ENCODE results near the gene PAK6.

Gene PAK6

DNA sequence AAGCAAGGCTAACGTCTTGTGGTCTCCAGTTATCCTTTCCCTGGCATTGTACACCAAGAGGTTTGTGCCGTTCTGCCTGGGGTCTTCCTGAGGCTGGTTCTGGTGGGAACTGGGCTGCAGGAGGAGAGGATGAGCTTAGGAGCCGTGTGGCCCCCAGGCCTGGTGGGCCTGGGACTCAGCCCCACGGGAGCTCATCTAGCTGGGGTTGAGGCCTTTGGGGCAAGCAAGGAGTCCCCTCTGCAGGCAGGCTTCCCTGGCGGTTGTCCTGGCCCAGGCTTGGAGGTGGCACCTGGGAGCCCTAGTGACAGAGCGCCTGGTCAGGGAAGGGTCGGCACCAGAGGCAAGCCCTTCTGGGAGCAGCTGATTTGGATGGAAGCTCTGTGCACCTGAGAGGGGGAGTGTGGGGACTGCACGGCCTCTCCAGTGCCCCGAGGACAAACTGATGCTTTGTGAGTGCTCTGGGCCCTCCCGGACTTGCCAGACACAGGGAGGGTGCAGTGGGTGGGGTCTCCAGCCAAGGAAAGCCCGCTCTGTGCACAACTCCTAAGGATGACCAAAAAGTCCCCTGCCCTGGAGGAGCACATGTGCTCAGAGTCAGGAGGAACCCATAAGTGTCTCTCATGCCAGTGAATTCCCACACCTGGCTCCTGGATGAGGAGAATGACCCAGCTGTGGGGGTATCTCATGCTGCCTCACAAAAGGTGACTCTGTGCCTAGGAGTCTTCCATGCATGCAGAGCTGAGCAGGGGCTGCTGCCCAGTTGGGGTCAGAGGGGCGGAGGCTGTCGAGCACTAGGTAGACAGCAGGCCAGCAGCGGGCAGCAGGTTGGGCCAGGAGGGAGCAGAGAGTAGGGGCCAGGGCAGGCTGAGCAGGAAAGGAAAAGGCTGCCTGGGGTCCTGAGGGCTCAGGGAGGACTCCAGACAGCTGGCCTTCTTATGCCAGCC lies 2.7 kb downstream of the PAK6 start:
- no peak for DNase-seq (ENCODE audit: low read depth)

DNA sequence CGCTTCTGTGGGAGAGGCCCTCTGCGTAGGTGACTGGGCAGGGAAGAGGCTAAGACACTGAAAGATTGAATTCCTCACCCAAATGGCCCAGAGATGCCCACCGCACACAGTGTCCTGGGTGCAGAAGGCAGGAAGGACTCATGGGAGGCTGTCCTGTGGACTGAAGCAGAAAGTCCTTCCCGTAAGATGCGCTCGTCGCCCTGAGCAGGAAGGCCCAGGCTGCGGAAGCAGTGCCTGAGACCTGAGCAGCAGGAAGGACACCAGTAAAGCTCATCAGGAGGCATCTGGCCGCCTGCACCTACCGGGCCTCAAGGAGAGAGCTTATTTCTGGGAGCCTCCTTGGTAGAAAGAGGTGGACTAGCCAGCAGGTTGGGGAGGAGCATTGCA lies 3.3 kb downstream of the PAK6 start:
- no peak for DNase-seq (ENCODE audit: low read depth)

DNA sequence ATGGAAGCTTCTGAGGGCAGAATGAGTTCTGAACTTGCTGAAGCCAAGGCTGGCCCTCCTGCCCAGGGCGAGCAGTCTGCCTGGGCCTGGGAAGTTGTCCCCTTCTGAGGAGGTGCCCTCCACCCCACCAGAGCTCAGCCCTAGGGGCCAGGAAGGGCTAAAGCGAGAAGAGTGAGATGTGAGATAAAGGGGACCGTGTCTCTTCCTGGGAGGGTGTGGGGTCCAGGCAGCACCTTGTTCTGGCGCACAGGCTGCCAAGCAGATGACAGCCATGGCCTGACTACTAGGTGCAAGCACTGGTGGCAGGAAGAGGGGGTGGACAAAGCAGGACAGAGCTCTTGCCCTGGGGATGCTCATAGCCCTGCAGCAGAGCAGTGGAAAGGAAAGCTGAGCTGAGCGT lies 3.7 kb downstream of the PAK6 start:
- DNase-seq (ENCODE audit: low read depth): no peak

DNA sequence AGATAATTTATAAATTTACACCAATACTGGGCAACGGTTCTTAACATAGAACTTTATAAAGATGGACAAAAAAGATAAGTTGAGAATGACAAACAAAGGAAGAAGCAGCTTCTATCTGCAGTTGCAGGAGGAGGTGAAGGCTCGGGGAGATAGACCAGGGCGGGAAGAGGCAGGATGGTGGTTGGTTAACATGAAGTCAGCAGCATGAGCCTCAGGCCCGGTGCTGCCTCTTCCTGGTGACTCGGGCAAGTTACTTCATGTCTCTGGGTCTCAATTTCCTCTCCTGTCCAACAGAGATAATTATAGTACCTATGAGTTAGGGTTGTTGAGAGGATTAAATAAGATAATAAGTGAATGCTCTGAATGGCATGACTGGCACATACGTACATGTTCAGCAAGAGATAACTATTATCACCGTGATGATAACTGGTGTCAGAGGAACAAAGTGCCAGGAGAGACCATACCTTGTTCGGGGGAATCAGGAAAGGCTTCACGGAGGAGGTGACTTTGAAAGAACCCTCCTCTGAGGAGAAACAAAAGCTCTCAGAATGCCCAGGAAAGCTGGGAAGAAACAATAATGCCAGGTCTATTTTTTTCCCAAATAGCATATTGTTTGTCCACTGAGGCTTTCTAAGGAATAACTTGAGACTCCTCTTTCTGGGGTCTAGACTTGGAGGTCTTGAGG lies 4.4 kb downstream of the PAK6 start:
- DNase-seq (ENCODE audit: low read depth): no peak

DNA sequence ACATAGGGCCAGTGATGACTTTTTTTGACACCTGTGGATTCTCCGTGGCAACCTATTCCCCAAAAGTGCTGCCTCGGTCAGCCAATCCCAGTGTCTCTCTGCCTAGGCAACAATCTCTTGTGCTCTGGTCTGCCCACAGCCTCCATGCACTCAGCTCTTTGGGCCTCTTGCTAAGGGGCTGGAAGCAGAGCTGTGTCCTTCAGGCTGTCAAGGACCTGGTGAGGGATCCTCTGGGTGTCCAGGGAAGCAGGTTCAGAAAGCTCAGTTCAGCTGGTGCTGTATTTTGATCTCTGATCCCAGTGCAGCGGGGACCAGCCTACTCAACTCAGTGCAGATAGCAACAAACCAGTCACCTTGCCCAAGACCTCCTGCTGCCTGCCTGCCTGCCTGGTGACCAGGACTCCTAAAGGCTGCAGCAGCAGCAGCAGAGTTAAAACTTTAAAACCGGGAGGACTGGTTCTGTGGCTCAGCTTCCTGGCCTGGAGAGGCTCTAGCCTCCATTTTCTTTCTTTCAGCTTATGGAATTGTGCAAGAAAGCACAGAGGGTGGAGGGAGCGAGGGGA lies 6.2 kb downstream of the PAK6 start:
- no peak for DNase-seq (ENCODE audit: low read depth)

DNA sequence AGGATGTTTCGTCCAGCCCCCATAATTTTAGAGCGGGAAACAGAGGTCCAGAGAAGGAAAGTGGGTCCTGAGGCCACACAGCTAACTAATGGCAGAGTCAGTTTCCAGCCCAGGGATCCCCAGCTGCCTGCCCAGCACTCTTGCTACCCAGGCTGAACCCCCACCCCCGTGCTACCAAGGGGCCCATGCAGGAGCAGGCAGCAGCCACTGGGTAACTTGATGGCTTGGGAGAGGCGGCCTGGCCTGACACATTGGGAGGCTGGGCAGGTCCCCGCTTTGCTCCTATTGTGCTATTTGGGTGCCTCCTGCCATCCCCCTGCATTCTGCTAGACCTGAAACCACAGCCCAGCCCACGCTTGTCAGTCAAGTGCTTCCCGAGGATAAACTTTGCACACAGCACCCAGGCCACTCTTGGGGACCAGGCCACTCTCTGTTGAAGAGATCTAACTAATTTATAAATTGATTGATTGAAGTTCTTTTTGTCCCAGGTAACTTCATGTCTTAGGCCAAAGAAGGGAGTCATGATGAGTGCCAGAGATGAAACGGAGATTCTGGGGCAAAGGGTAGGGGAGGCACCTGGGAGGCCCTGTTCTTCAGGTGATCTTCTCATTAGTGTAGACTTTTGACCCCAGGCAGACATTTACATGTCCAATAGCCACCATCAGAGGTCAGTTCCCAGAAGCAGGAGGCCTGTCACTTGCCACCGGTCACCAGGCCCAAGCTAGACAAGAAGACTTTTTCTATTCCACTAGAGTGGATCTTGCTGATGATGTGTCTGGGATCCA lies 7.0 kb downstream of the PAK6 start:
- no peak for DNase-seq (ENCODE audit: low read depth)

DNA sequence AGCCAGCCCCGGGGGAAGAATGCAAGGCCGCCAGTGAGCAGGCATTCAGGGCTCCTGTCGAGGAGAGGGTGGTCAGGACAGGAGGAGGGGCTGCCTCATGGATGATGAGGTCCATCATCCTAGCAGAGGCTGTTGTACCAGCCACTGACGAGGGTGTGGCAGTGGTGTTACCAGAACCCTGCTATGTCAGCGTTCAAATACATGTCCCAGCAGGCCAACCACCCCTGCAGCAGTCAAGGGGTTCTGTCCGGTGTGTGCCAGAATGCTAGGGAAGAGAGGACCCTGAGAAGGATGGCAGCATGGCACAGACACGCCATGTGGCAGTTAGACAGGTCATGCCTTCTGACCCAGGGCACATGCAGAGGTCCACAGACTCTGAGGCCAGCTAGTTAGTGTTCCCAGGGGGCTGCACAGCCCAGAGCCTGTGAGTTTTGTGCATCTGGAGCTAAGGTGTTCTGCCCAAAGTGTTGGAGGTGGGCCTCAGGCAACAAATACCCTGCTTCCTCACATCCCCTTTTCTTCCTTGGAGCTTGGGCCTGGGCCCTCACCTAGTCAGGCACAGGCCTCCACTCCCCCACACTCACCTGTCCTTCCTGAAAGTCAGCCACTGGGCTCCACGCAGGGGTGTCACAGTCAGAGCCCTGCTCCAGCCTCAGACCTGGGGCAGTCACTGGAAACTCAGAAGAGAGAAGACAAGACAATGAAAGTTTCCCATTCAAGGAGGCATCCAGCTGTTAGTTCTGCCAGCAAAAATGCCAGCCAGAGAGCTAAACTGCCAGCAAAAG lies 7.8 kb downstream of the PAK6 start:
- no peak for DNase-seq (ENCODE audit: low read depth)

DNA sequence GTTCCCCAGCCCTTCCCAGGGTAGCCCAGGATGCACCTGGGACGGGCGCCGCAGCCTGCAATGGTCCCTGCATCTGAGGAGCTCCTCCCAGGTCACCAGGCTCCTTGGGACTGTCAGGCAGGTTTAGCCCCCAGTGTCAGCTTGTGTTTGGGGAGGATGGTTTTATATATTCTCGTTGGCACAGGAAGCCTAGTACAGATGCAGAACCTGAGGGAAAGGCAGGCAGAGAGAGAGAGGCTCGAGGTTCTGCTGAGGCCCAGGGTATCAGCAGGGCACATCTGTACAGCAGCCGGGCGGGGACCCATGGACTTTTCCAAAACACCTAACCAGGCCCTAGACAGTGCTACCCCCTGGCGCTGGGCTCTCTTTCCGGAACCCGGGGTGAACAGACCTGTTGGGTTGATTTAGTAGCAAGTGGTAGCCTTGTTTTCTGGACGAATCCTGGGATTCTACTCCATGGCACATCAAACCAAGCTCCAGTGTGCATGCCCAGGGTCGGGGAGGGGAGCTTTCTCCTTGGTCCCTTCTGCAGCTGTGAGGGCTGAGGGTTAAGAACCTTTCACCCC lies 8.6 kb downstream of the PAK6 start:
- DNase-seq (ENCODE audit: low read depth): no peak

DNA sequence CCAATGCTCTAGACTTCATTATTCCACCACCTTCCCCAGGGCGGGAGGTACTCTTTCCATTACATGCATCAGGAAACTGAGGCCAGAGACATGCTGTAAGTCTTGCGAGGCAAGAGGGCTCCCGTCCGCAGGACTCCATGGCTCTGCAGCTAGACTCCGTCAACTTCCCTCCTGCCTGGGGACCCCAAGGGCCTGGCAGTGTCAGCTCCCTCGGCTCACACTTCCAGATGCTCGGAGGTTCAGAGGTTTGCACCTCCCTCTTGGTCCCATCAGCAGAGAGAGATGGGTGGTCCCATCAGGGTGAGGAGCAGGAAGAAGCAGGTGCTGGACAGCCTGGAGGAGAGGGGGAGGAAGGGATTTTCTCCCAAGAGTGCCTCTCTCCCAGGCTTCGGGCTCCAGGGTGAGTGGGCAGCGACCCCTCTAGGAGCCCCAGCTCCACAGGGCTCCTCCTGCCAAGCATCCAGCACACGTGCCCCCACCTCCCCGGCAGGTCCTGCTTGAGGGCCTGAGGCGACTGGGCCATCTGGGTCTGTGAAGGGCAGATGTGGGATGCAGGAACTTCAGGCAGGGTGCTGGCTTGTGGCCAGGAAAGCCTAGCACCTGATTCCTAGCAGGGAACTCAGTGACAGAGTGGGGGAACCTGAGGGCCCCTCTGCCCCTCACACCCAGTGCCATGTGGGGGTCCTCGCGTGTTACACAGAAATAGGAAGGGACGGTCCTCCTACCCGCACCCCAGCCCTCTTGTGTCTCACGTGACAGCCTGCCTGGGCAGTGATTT lies 9.3 kb downstream of the PAK6 start:
- DNase-seq (ENCODE audit: low read depth): no peak

DNA sequence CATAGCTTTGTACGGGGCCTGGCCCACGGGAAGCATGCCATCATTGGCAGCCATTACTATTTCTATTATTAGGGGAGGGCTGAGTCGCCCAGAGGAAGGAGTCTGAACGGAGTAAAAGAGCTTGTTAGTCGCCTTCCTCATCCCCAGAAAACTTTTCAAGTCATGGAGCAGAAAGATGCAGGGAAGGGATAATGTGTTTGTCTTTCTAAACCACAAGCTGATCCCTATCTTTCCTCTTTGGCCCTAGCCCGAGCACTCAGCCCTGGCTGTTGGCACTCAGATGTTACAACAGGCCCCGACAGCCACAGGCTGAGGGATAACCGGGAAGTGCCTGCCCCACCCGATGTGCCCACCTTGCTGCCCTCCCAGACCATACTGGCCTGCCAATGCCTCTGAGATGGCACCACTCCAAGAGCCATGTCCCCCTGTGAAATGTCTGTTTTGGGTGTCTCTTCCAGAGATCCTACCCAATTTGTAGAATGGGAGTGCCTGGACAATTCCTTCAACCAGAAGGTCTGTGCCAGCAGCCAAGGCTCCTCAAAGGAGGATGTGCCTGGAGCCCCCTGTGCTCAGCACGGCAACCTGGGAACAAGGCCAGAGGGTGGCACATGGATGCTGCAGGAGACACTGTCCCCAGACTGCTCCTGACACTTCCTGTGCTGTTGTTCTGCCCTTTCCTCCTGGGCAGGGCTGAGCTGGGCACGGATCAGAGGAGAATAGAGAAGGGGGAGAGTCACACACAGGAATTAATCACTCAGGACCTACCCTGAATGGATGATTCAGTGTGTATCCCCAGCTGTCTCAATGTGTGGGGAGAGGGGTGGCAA lies 10.8 kb downstream of the PAK6 start:
- DNase-seq (ENCODE audit: low read depth): no peak

DNA sequence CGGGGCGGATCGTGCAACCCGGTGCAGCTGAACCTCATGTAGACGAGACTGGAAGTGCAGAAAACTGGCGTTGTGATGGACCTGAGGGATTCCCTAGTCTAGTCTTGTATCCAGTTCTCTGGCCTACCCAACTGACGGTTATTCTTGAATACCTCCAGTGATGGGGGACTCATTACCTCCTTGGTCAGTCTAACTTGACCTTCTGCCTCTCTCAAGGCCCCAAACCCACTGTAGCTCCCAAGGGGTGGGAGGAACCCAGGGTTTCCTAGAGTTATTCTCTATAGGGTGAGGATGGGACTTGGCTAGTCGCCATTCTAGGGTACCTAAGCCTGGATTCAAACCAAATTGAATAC lies 11.4 kb downstream of the PAK6 start:
- no peak for DNase-seq (ENCODE audit: low read depth)

DNA sequence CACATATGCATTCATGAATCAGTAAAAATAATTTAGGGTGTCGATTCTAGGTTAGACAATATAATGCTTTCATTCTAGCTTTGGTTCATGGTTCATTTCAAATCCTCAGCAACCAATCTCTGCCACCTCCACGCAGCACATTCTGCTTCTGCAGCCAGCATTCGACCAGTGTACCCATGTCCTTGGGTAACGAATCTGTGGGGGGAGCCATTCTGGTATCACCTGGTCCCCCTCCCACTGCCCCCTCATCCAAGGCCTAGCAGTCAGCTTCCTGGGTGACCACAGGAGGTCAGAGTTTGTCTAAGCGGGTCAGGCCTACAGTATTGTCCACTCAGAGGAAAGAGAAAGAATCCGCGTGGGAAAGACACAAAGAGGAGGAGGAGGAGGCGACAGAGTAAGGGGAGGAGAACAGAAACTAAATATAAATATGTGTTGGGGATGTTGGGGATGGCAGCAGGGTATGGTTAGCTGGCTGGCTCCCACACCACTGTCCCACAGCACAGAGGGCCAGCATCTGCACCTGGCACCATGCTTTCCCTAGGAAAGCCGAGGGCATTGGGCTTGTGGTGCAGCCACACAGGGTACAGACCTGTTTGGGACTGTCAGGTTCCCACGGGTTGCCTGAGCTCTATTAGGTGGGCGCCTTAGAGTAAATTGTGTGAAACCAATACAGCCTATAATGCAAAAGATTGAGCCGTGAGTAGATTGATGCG lies 12.1 kb downstream of the PAK6 start:
- no peak for DNase-seq (ENCODE audit: low read depth)

DNA sequence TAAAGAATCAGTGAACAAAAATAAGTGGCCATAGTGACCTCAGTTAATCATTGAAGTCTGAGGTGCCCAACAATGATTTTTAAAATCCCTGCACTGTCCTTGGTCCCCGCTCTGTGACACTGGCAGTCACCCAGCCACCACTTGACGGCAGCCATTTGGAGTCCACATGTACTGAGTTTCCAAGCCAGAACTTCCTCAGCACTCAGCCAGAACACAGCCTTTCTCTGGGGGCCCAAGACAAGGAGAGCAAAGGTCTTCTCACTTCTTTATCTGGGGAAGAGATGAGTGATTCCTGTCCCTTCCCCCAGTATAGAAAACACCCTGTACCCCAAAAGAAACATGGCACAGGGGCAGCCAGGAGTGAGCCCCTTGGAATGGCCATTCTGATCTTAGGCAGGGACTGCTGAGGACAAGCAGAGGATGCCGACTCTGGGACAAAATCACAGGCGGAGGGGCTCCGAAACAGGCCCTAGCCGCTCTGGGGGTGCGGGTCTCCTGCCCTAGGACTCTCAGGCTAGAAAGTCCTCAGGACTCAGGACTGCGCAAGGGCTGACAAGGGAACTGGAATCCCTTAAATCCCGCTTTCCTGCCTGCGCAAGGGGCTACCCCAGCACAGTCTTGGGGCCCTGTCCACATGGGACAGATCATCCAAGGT lies 12.8 kb downstream of the PAK6 start:
- DNase-seq (ENCODE audit: low read depth): no peak

DNA sequence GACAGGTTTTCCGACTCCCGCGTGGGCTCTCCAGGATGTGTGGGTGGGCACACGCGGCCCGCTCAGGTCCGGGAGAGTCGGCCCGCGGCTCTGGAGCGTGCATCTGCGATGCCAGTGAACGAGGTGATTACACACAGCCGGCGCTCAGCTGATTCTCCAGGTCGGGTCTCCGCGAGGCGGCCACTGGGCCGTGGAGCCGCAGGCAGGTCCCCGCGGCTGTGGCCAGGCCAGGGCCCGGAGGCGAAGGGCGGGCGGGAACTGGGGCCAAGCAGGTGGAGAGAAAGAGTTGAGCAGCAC lies 13.2 kb downstream of the PAK6 start:
- DNase-seq (ENCODE audit: low read depth): no peak

DNA sequence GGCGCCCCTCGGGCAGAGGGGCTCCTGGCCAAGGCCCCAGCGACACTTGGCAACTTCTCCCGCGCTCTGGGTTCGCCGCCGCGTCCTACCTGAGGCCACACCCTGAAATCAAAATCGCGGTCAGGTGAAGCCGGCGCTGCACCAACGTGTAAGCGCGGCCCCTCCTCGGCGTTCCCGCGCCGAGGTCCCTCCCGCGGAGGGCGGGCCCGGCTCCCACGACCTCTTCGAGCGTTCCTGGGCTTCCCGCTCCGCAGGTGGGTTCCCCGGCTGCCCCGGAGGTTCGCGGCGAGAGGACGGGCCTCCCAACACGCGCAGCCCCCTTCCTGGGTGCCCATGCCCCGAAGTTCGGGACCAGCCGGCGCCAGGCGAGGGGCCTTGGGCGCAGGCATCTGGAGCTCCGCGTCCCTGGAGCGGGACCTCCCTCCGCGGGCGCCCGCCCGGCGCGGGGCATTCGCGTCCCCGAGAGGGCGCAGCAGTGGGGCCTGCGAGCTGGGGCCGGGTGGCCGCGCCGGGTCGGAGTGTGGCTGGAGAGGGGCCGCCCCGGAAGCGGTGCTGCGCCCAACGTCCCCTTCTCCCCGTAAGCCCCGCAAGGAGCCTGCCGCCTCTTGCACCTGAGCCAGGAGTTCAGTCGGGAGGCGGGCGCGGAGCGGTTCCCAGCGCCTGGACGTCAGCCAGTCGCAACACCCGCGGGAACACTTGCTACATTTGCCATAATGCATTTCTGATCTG lies 13.7 kb downstream of the PAK6 start:
- no peak for DNase-seq (ENCODE audit: low read depth)

DNA sequence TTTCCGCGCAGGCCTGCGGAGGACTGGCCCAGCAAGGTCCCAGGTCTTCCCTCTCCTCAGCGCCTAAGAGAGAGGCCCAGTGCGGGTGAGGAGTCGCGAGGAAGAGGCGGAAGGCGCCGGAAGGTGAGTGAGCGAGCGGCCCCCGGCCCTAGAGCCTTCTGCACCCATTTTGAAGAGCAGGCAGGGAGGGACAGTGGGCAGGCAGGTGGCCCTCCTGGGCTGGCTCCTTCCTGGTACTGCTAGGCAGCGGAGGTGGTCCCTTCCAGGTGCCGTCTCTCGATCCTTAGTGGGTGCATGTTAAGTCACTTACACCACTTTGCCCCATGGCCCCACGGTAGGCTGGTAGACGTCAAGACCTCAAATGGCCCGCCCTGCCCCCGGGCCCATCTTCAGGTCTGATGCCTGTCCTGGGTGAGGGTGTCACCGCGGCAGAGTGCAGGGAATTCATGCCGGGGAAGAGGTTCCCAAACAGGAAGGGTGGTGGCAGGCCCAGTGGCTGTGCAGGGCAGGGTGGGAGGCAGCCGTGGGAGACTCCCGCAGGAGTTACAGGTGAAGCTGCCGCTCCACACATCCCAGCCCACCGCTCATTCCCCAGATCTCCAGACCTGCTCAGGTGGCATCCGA lies 14.4 kb downstream of the PAK6 start:
- no peak for DNase-seq (ENCODE audit: low read depth)

DNA sequence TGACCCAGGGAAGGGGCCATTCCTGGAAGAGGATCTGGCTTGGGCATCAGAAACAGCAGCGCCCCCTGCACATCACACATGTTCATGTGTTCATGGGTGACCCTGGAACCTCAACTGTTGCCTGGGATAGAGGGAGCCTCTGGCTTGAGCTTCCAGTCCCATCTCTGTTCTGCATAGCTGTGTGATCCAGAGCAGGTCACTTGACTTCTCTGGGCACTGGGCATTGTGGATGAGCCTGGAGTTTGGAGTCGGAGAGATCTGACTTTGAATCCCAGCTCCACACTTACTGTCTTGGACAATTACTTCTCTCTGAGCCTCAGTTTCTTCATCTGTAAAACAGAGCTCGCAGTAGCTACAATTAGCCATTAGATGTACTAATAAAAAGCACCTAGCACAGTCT lies 15.6 kb downstream of the PAK6 start:
- no peak for DNase-seq (ENCODE audit: low read depth)

DNA sequence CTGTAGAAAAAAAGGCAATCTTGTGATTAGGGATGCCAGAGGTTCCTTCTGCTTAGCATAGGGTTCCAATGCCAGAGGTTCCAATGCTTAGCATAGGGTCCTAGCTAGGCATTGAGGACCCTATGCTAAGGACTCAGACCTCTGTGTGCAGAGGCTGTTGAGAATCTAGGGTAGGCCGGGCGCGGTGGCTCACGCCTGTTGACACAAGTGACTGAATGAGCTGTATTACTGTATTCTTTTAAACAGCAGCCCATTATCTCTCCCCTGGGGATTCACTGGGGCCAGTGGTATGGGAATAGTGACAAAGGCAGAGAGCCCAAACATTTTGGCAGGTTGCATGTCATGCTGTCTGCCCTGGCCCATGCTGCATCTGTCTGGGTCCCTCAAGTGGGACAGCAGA lies 16.2 kb downstream of the PAK6 start:
- no peak for DNase-seq (ENCODE audit: low read depth)
